ENCODE results near the gene ABL1.
A peak's percentile ranks its signal among the peaks of the same experiment; 100 is the strongest.

Gene ABL1

DNA sequence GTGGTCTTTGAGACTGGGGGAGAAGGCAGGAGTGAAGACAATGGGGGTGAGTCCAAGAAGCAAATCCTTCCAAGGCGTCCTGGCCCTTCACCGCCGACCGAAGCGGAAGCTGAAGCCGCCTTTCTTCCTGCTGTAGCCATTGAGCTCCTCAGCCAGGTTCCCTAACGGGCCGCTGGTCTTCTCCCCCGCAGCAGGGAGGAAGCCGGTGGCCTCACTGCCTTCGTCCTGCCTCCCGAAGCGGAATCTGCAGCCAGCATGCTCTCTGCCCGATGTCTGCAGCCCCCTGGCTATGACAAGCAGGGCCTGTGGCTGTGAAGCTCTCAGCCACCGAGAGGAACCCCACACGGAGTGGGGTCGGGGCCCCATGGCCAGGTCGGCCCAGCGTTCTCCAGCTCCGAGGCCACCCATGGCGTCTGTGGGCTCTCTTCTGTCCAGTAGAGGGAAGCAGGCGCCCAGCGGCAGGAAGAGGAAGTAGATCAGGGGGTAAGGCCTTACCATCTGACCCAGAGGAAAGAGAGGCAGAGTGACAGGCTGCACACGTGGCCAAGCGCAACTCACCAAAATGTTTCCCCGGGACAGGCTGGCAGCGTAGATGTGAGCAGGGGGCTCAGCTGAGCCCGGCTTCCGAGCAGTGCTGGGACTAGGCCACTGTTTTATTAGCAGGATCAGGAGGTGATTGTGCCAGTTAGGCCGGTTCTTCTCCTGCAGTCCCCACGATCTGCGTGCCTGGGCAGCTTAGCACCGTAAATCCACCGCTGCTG is 58.5 kb downstream of the ABL1 start:
- DNase-seq = peak; percentile 4

DNA sequence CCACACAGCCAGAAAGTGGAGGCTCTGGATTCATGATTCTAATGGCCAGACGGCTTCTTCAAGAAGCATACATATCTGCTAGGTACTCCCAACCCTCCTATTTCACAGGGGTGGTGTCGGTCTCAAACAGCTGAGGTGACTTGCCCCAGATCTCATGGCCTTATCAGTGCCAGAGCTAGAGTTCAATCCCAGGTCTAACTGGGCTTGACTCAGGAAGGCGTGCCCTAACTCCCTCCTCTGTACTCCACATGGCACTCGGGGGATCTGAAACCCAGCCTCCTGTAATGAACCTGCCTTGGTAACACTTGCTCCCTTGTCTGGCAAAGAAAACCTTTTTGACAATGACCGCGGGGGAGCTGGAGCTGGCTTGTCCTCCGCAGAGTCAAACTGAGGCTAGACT is 59.5 kb downstream of the ABL1 start:
- no peak for DNase-seq

GRCh38 chr9:130895038-130895437 is 60.0 kb downstream of the ABL1 start:
- DNase-seq = no peak

DNA sequence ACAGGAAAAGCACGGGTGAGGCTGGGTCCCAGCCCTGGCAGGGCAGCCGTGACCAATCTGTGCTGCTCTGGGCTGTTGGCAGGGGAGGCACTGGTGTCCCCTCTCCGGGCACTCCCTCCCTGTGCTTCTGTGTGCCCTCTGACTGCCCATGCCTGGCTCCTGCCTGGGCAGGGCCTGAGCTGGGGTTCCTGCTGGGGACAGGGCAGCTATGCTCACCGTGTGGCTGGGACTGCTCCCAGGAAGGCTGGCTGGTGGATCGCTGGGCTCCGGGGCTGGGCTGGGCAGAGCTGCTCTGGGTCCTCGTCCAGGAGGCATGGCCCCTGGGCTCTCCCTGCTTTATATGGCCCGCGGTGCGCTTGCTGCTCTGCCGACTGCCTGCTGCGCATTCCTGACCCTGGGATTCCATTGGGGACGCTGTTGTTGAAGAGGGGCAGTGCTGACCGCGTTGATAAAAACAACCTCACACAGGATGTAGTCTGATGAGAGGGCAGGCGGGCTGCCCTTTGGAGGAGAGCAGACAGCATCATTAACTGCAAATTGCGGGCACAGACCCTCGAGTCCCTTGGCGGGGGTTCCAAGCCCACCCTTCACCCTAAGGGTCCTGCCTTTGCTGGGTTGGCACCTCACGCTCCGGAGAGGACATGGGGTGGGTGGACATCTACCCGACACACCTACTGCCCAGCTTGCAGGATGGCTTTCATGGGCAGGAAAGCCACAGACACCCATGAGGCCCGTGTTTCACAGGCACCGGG is 60.6 kb downstream of the ABL1 start:
- DNase-seq = no peak

DNA sequence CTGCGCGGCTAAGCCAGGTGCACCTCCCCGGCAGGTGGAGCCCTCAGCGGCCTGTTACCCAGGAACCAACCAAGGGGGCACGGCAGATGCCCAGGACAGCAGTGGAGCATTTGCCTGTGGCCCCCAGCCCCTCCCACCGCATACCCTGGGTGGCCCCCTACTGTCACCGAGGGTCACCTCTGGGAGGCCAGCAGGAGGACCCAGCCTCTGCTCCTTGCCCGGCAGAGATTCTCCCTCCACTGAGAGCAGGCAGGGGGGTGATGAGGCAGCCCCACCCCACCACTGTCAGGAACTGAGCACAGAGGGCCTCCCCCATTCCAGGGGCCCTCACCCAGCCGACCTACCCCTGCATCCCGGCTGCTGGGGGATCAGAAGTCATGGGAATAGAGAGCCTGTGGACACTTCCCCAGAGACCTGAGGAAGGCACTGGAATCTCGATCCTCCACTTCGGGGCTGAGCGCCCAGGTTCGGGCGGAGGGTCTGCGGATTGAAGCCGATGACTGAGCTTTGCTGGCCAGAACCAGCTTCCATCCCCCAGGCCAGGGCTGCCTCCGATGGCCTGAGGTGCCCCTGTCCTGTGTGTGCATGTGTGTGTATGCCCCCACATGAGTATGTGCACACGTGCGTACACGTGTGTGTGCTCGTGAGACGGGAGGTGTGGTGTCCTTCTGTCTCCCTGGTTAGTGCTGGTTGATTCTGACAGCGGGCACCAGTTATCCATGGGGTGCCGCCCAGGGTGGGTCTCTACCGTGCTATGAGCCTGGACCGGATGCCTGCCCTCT is 61.4 kb downstream of the ABL1 start, which contains the start of gene QRFP:
QRFP (minus strand) TSS at position 580 of the 782 bp plus-strand sequence. CDS start 2,974 bp downstream, outside the sequence.
- no peak for DNase-seq

DNA sequence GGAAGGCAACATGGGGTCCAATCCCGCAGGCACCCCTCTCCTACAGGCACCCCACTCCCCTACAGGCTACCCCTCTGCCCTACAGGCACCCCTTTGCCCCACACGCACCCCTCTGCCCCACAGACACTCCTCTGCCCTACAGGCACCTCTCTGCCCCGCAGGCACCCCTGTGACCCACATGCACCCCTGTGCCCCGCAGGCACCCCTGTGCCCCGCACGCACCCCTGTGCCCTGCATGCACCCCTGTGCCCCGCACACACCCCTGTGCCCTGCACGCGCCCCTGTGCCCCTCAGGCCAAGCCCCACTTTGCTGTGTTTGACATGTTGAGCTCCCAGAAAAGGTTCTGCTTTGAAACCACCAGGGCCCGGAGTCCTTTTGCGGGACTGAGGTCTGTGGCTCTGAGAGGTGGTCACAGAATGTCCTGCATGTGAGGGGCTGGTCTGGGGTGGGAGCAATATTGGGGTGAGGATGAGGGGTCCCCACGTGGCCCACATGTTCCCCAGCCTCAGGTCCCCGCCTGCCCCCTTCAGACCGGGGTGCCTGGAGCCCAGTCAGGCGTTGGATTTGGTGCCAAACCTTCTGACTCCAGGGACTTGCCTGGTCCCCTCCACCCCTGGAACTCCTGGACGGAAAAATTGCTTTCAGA is 62.2 kb downstream of the ABL1 start:
- no peak for DNase-seq

- no peak for DNase-seq
Measured at GRCh38 chr9:130897848-130898551, 62.9 kb downstream of the ABL1 start.

- no peak for DNase-seq
Measured at GRCh38 chr9:130898552-130898852, 63.4 kb downstream of the ABL1 start.

DNA sequence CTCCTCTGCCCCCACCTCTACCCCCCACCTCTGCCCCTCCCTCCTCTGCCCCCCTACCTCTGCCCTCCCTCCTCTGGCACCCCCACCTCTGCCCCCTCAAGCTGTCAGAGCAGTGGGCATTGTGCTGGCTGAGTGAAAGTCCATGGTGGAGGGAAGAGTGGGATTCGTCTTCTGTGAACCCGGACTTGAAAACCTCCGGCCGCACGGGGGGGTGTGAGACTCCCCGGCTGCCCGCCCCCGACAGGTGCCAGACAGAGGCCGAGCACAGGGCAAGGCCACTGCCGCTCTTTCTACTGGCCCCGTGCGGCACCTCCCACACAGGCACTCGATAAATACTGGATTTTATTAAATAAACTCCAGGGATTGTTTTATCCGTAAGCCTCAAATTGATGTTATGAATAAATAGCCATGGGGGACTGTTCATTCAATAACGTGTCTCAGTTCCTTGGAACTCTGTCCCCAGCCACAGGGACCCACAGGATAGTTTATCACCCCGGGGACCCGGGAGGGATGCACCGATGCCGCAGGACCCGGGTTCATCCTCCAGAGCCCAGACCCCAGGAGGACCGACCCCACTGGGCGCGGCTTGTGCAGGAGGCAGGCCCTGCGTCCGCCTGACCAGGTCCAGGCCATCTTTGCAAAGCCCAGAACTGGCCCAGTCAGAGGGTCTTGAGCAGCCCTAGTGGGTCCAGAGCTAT is 64.1 kb downstream of the ABL1 start:
- no peak for DNase-seq

GRCh38 chr9:130900701-130901497 is 65.8 kb downstream of the ABL1 start:
- no peak for DNase-seq

GRCh38 chr9:130901498-130902203 is 66.6 kb downstream of the ABL1 start:
- no peak for DNase-seq

- no peak for DNase-seq
Measured at GRCh38 chr9:130902204-130903185, 67.4 kb downstream of the ABL1 start.

GRCh38 chr9:130903194-130904069 is 68.4 kb downstream of the ABL1 start:
- no peak for DNase-seq

GRCh38 chr9:130904070-130905044 is 69.3 kb downstream of the ABL1 start:
- DNase-seq = no peak

DNA sequence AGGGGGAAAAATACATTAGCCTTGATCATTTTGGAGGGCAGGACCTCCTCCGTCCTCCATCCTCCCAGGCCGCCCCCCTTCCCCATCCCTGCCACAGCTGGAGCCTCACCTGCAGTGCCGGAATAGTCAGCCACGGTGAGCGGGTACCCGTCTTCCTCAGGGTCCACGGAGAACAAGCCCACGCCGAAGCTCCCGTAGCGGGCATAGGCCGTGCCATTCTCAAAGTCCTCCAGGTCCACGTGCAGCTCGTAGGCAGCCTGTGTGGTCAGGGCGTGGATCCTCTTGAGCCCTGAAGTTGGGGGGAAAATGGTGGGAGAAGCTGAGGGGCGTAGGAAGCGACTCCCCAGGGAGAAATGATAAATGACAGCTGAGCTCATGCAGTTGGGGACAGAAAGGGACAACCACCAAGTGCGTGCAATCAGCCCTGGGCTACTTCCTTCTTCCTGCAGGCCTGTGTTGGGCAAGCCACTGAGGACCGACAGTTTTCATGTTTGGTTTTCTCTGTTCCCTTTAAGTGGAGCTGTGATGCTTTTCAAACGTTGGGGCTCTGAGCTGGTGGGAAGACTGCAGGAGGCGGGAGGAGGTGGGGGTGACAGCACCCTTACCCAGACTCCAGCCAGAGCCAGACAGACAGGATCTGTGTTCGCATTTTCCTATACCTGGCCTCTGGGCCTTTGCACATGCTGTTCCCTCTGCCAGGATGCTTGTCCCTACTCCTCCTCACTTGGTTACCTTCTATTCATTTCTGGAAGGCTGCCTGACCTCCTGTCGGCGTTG is 70.3 kb downstream of the ABL1 start:
- DNase-seq = no peak
